DLD1 (cell line): ENCODE data around the gene CCNY.

ENCODE experiments used
- in situ Hi-C: cut with HindIII; loops from 2 replicates; pipeline ENCODE4 v1.10.0; 2017; ENCODE audit warnings: low sequenced_read_pairs

The CCNY gene

DNA sequence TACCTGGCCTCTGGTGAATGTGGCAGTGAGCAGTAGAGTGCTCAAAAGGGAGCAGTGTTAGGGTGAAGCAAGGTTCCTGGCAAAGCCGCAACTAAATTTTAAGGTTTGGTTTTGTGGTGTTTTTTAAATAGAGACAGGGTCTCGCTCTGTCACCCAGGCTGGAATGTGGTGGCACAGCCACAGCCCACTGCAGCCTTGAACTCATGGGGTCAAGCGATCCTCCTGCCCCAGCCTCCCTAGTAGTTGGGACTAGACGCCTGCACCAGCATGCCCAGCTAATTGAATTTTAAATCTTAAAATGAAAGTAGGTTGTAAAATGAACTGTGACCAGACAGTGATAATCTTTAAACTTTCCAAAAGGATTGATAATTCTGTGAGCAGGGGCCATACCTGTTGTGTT lies 130.4 kb downstream of the CCNY start:
- in situ Hi-C loops = loop anchor here (10.0 kb wide), 1 partner anchor 282 kb away; no protein-coding TSS in a partner anchor

GRCh38 chr10:35467186-35467585 lies 130.9 kb downstream of the CCNY start:
- in situ Hi-C loops = loop anchor here (10.0 kb wide), 1 partner anchor 282 kb away; no protein-coding TSS in a partner anchor

DNA sequence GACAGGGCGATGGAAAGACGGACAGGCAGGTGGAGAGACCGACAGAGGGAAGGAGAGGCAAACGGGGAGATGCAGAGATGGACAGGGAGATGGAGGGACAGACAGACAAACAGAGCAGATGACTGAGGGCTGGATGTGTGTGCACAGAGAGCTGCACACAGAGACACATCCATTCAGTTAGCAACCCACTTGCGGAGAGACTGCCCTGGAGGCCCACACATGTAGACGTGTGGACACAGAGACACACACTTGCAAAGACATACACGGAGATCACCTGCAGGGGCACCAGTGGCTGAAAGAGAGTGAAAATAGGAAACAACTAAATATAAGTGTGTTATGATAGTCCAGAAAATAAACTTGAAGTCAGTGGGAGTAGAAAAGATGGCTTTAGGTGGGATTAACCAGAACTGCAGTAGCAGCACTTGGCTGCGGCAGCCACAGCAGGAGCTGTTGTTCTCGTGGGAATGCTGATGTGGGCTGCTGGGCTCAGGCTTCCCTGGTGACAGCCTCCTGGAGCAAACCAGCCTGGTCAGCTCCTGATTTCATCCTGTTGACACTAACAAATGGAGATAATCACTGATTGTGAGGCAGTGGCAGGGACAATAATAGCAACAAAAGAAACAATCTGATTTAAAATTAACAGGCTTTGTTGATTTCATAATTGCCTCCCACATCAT lies 134.1 kb downstream of the CCNY start:
- in situ Hi-C loops = no loop called here

GRCh38 chr10:35470925-35471315 lies 134.6 kb downstream of the CCNY start:
- in situ Hi-C loops = no loop called here

DNA sequence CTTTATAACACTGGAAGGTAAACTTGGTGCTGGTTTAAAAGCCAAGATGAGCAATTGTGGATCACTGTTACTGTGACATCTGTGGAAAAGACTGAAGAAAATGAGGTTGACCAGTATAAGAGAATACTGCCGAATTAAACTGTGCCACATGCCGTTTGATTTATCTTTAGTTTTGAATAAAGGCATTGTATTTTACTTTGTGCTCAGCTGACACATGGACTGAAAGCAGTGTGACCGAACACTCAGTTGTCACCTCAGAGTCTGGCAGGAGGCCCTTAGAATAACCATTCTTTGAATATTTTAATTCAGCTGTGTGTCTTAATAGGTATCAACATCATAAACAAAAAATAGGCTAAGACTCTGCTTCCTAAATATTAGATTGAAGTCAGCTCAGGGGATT lies 135.1 kb downstream of the CCNY start:
- in situ Hi-C loops = no loop called here

- in situ Hi-C loops = loop anchor here (10.0 kb wide), 1 partner anchor 65 kb away; no protein-coding TSS in a partner anchor
Observed at GRCh38 chr10:35480142-35480541, 143.8 kb downstream of the CCNY start.

DNA sequence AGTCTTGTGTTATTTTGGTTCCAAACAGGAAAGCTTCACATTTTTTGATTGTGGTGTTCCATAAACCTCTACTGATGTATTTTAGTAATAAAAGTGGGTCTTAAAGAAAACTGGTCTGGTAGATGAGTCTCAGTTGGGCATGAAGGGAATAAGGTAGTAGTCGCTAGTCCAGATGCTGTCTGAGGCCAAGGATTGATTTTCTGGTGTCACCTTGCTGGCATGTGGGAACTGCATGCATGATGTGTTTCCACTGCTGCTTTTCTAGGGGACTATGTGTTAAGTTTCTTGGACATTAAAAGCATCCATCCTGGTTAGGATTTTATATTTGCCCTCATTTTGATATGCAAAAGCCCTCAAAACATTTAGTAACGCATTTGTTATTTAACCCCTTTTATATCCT lies 145.1 kb downstream of the CCNY start:
- in situ Hi-C loops = loop anchor here (10.0 kb wide), 1 partner anchor 67 kb away; no protein-coding TSS in a partner anchor

DNA sequence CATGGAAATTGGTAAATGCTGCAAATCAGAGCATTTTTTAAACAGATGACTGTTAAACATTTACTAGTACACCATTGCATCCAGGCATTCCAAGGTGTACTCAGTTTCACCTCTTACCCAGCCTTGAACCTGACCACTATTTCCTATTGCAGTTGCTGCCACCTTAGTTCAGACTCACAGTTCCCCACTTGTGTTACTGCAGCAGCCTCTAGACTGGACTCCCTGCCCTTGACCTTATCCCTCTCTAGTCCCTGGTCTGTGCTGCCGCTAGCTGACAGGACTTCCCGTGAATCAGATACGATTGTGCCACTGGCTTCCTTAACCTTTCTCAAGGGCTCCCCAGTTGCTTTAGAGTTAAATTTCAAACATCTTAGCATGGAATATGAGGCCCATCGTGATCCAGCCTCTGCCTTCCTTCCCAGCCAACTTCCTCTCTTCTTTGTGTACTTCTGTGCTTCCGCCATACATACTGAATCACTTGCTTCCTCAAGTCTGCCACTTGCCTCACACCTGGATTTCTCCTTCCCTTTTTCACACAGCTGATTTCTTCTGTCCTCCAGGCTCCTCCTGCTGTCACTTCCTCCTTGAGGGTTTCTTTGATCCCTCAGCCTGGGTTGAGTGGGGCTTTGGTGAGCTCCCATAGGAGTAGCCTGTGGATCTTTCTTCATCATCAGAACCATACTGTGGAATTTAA lies 150.1 kb downstream of the CCNY start:
- in situ Hi-C loops = loop anchor here (10.0 kb wide), 1 partner anchor 72 kb away; no protein-coding TSS in a partner anchor

DNA sequence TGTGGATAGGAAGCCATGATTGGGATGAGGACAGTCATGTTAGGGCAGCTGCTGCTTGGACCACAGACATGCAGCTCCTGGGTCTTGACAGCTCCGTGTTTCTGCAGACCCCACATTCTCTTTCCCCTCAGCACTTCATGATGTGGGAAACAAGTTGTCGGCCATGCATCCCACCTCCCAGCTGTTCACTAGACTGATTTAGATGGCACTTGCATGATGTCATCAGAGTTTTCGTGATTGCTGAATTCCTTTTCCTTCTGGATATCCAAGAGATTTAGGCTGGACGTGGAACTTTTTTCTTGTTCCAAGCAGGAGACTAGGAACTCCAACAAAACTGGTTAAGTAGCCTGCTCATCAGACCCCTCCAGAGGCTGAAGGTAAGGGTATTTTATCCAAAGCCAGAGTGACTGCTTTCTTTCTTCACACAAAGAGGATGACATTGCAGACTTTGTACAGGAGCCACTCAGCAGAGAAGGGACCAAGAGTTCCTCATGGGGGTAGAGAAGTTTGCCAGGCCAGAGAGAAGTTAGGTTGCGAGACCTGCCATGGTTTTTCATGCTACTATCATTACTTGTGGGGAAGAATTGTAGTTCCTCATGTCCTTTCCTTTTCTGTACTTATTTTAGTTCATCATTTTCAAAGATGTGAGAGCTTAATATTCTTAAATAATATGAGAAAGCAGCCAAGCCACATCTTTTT lies 151.2 kb downstream of the CCNY start:
- in situ Hi-C loops = loop anchor here (10.0 kb wide), 1 partner anchor 73 kb away; no protein-coding TSS in a partner anchor

- in situ Hi-C loops = loop anchor here (10.0 kb wide), 1 partner anchor 73 kb away; no protein-coding TSS in a partner anchor
Observed at GRCh38 chr10:35488228-35488627, 151.9 kb downstream of the CCNY start.

DNA sequence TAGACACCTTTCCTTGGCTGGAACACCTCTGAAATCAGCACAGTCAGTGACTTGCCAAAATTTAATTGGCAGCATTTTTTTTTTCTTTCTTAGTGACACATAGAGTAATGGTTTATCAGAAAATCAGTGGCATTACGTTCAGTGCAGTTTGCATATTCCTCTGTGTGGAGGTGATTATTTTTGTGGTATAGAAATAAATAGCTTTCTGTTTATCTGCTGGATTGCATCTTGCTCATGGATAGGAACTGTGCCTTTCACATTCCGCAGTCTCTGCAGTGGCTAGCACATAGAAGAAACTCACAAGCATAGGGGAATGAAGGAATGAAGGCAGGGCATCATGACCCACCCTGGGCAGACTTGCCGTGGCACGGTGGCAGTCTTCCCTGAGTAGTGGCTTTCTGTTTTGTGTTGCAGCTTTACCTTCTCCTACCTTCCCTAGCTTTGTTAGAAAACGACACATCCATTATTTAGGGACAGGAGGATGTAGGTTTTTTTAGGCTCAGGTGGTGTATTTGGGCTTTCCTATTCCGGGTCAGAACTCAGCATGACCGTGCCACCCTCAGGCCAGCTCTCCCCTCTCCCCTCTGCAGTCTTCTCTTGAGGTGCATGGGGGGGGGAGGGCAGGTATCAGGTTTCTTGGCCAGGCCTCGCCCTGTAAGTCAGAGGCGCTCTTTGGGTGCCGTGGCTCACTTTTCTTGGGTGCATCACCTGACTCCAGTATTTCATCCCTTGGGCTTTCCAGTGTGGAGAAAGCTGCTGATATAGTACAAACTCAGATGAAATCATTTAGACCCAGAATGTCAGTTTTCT lies 156.3 kb downstream of the CCNY start:
- in situ Hi-C loops = no loop called here

DNA sequence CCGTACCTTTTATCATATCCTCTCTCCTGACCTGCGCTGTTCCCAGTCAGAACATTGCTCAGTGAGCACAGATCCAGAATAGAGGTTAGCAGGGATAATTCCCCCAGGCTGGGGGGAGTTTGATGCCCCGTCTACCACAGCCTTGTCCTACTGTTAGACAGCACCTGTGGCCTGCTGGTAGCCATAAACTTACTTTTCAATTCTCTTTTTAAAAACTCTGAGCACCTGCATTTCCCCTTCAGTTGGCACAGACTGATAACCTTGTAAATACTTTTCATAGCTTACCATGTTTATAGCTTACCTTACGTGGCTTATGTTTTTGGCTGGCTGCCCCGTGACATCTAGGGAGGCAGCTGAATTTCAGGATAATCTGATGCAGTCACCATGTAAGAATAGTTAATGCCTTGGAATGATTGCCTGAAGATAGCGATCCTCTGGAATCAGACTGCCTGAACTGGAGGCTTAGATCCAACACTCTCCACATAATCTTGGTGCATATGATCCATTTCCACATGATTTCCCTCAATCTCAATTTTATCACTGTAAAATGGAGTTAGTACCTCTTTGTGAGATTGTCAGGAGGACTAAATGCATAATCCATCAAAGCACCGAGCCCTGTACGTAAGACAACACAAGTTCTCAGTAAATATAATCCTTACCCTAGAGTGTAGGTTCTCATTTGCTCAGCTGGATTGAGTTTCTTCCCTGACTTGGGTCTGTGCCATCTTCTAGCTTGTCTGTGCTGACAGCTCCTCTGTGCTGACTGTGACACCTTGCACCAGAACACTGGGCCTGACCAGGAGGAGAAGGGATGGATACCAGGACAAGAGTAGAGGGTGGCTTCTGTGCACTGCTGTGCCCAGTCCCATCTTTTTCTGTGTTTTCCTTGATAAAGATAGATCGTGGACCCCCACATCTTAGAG lies 157.1 kb downstream of the CCNY start:
- in situ Hi-C loops = no loop called here

DNA sequence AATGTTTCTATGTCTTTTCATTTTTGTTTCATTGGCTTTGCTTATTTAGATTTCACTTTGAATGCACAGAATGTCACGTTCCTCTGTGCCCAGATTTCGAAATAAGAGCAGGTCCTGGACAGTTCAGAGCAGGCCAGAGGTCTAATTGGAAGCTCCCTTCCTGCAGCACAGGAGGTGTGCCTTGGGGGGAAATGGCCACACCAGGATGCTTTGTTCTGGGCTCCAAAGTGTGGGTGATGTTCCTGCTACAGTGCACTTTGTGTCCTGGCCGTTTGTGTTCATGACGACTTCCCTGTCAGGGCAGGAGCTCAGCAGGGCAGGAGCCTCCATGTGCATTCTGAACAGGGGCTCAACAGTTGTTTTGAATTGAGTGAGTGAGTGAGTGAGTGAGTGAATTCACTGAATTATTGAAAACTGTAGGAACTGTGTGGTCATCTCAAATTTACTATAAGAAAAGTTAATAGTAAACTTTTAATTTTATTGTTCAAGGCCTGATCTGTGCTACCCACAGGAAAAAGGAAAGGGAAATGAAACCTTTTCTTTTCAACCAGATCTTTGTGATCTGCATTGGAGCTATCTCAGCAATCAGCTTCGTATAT lies 159.3 kb downstream of the CCNY start:
- in situ Hi-C loops = no loop called here

- in situ Hi-C loops = no loop called here
Observed at GRCh38 chr10:35497909-35498308, 161.6 kb downstream of the CCNY start.

- in situ Hi-C loops = no loop called here
Observed at GRCh38 chr10:35498693-35499092, 162.4 kb downstream of the CCNY start.

GRCh38 chr10:35501923-35502322 lies 165.6 kb downstream of the CCNY start:
- in situ Hi-C loops = no loop called here

GRCh38 chr10:35502692-35503091 lies 166.4 kb downstream of the CCNY start:
- in situ Hi-C loops = no loop called here

GRCh38 chr10:35503578-35503977 lies 167.3 kb downstream of the CCNY start:
- in situ Hi-C loops = no loop called here

DNA sequence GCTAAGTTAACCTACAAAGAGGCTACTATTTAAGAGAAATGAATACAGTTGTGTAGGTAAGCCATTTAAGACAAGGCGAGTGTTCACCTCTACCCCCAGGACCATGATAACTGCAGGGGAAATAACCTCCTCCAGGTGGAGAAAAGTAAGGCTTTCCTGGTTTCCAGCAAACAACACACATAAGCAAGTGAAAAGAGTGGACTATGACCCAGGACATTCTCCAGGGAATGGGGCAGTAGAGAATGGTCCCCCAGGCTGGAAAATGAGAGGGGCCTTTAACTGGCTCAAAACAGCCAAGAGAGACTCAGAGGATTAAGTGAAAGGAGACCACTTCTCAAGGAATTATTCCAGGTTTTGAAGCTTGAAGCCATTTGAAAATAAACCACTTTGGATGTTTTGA lies 167.8 kb downstream of the CCNY start:
- in situ Hi-C loops = no loop called here
